ENCODE measurements around the gene LAPTM4A. TPM values are rescaled to one million over a fixed set of nuclear protein-coding genes. Genes with fewer than 3 reads are reported as not detected.

Gene LAPTM4A
- total RNA-seq, 4 donors from 2014 or later = 27.3 to 65.0 (median 50.0) TPM

DNA sequence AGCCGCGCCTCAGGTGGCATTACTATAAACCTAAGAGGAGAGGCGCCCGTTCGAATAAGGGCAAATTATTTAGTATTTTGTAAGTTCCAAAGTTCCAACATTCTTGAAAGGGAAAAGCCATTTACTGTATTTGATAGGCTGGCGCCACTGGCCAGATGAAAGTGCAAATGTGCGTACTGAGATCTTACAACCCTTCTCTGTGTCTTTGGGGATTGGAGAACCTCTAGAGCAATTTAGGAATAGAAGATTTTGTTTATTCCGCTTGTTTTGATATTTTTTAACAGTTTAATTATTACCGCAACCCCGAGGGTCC lies 61.1 kb downstream of the LAPTM4A start:
- Histone ChIP-seq H3K27me3 (no peaks in the 10 kb centered on the region), H3K9me3 (no peaks in the 10 kb centered on the region), H3K27ac (peak overlapping the region in 3 of 4 donors; percentile 36 to 72 (median 56)), H3K36me3 (no peaks in the 10 kb centered on the region), H3K4me3 (peak overlapping the region; percentile 66 to 77 (median 72)), H3K4me1 (peaks cover 0 to 11% (median 5%) of the 10 kb centered on the region in 4 donors)
- DNase-seq = no peak
- TF ChIP-seq POLR2A (IDR thresholded peaks at IDR 0.05) = no peak
- TF ChIP-seq, protein P1, sequence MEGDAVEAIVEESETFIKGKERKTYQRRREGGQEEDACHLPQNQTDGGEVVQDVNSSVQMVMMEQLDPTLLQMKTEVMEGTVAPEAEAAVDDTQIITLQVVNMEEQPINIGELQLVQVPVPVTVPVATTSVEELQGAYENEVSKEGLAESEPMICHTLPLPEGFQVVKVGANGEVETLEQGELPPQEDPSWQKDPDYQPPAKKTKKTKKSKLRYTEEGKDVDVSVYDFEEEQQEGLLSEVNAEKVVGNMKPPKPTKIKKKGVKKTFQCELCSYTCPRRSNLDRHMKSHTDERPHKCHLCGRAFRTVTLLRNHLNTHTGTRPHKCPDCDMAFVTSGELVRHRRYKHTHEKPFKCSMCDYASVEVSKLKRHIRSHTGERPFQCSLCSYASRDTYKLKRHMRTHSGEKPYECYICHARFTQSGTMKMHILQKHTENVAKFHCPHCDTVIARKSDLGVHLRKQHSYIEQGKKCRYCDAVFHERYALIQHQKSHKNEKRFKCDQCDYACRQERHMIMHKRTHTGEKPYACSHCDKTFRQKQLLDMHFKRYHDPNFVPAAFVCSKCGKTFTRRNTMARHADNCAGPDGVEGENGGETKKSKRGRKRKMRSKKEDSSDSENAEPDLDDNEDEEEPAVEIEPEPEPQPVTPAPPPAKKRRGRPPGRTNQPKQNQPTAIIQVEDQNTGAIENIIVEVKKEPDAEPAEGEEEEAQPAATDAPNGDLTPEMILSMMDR (IDR thresholded peaks at IDR 0.05) = no peak

DNA sequence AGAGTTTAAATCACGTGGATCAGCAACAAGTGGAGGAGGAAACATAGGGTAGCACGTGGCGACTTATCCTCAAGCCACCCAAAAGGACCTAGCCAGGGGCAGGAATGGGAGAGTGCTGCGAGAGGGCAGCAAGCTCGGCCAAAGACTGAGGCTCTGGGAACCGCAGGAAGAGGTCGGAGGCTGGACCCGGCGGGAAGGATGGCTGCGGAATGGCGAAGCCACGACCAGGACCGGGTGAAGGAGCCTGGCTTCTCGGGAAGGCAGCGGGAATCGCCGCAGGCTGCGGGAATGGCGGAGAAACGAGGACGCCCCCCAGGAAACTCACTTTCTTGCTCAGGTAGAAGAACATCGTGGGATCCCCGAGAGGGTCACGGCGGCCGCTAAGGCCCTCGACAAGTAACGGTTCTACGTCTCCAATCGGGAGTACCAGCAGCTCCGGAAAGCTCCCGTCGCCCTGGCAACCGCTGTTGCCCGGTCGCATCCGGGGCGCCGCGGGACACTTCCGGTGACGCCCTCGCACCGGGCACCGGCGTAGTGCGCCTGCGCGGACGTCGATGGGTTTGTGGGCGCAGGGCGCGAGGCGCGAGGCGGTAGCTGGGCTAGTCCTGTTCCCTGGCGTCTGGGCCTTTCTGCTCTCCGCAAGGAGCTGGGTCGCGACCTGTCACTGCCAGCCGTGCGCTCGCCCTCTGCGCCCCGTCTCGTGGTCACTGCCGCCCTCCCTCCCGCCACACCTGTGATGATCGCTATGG lies 61.6 kb downstream of the LAPTM4A start, which contains the start of gene WDR35:
WDR35 (minus strand) TSS at position 439 of the 749 bp plus-strand sequence; CDS start at position 349, 90 bp downstream.
- Histone ChIP-seq H3K4me3 (peak within 1 kb of the TSS; percentile 66 to 77 (median 72)), H3K4me1 (peaks cover 0 to 11% (median 5%) of the 10 kb centered on the region in 4 donors), H3K27me3 (no peaks in the 10 kb centered on the region), H3K27ac (peak within 1 kb of the TSS; percentile 21 to 72 (median 46)), H3K36me3 (no peaks in the 10 kb centered on the region), H3K9me3 (no peaks in the 10 kb centered on the region)
- TF ChIP-seq, protein P1 (IDR thresholded peaks at IDR 0.05) = no peak
- peak; percentile 23 to 24 for TF ChIP-seq POLR2A (IDR thresholded peaks at IDR 0.05)
- DNase-seq = peak; percentile 84 to 96 (median 93)

DNA sequence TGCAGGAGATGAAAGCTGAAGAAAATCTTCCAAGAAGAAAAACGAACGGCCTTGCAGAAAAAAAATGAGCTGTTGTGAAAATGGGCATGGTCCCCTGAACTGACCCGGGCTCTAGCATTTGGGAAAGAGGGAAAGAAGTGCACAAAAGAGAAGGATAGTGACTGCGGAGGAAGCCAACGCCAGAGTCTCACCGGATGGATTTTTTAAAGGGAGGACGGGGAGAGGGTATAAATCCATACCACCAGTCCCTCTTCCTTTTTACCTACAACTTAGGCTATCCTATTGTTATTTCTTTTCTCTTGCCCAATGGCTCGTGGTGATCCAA lies 62.1 kb downstream of the LAPTM4A start:
- H3K4me1 ChIP-seq = peaks cover 0 to 11% (median 5%) of the 10 kb centered on the region in 4 donors
- peak overlapping the region in 3 of 4 donors; percentile 21 to 72 (median 36) for H3K27ac ChIP-seq
- H3K4me3 ChIP-seq = peak overlapping the region; percentile 66 to 77 (median 72)
- H3K27me3 ChIP-seq = no peaks in the 10 kb centered on the region
- no peaks in the 10 kb centered on the region for H3K9me3 ChIP-seq
- no peak for TF ChIP-seq POLR2A (IDR thresholded peaks at IDR 0.05)
- TF ChIP-seq, protein P1 (IDR thresholded peaks at IDR 0.05) = no peak
- H3K36me3 ChIP-seq = no peaks in the 10 kb centered on the region
- no peak for DNase-seq

DNA sequence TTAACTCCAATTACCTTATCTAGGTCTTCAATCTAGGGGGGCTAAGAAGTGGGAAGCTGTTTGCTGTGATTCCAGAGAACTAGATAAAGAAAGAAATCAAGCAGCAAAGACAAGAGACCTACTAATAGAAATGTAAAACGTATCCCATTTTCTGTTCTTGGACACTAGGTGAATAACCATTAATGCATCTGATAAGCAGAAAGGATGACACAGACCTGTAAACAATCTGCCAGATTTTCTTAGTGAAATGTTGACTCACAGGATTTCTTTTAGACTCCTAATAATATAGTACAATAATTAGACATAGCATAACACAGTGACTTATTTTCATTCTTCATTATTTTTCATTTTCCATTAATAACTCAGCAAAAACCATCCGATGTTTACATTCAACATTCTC lies 62.8 kb downstream of the LAPTM4A start:
- Histone ChIP-seq H3K27me3 (no peaks in the 10 kb centered on the region), H3K4me1 (peaks cover 0 to 11% (median 5%) of the 10 kb centered on the region in 4 donors), H3K9me3 (no peaks in the 10 kb centered on the region), H3K4me3 (no peak overlapping the region), H3K36me3 (no peaks in the 10 kb centered on the region), H3K27ac (no peak overlapping the region)
- DNase-seq = no peak
- no peak for TF ChIP-seq POLR2A (IDR thresholded peaks at IDR 0.05)
- TF ChIP-seq, protein P1 (IDR thresholded peaks at IDR 0.05) = no peak

DNA sequence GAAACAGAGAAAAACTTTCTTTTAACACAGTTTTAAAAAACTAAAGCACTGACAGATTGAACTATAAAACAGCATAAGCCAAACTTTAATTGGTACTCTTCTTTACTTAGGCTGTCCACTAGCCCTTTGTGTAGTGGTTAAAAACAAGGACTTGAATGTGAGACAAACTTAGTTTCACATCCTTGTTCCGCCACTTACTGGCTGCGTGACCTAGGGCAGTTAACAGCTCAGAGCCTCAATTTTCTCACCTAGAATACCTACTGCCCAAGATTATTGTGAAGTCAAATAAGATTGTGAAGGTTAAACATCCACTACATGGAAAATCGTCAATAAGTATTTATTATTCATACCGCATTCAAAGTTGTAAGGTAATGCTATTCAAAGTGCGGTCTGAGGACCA lies 63.5 kb downstream of the LAPTM4A start:
- DNase-seq = no peak
- H3K27me3 ChIP-seq = no peaks in the 10 kb centered on the region
- H3K4me3 ChIP-seq = no peak overlapping the region
- no peak overlapping the region for H3K27ac ChIP-seq
- no peak for TF ChIP-seq POLR2A (IDR thresholded peaks at IDR 0.05)
- TF ChIP-seq, protein P1 (IDR thresholded peaks at IDR 0.05) = no peak
- H3K9me3 ChIP-seq = no peaks in the 10 kb centered on the region
- H3K36me3 ChIP-seq = no peaks in the 10 kb centered on the region
- H3K4me1 ChIP-seq = peaks cover 0 to 11% (median 5%) of the 10 kb centered on the region in 4 donors

Other genes with a start within 250 kb of the LAPTM4A start
- gene TTC32, start 149.6 kb downstream of the LAPTM4A start, total RNA-seq = 10 to 100 TPM; 15.2 to 30.5 (median 21.4) TPM
- 1 to 10 TPM; 3.4 to 4.1 (median 3.8) TPM for gene WDR35, start 61.5 kb downstream of the LAPTM4A start, total RNA-seq
- under 1 TPM in 1 of 4 donors, not detected in 3; 0.40 TPM for gene MATN3, start 39.0 kb downstream of the LAPTM4A start, total RNA-seq
- gene SDC1, start 173.5 kb upstream of the LAPTM4A start, total RNA-seq = 100 to 1,000 TPM in 3 of 4 donors, 10 to 100 TPM in 1; 25.6 to 343 (median 197) TPM

Data from Peyer's patch (tissue), 4 donors.